NB4 (cell line): ENCODE data around the gene SERTAD4.

ENCODE experiments used
- DNase-seq: peaks from one replicate; pipeline ENCODE4 v3.0.0; 2010; ENCODE audit warnings: low read depth
- H3K4me3 ChIP-seq: one replicate; pipeline ENCODE4 v1.5.1; 2011; ENCODE audit warnings: mild to moderate bottlenecking, low read depth, low read length, moderate library complexity
- MAX ChIP-seq: IDR thresholded peaks from 2 replicates; pipeline ENCODE4 v1.6.1; 2011; ENCODE audit warnings: low read depth, low read length
- MYC ChIP-seq: IDR thresholded peaks from 2 replicates; pipeline ENCODE4 v1.6.1; 2011; ENCODE audit warnings: low read depth, low read length
- POLR2A ChIP-seq: IDR thresholded peaks from 2 replicates; pipeline ENCODE4 v1.6.1; 2011; ENCODE audit warnings: mild to moderate bottlenecking; ENCODE audit not compliant: insufficient read length; ENCODE audit errors: extremely low read depth
- TF ChIP-seq, protein P1 (sequence below): IDR thresholded peaks from one replicate; pipeline ENCODE4 v1.5.1; 2012; ENCODE audit warnings: low read depth, low read length

SERTAD4 gene

GRCh38 chr1:210228158-210228557, 4.4 kb upstream of the SERTAD4 start:
- no peak overlapping the region for H3K4me3 ChIP-seq
- no peak for DNase-seq
- TF ChIP-seq MAX (no peak), MYC (no peak), POLR2A (no peak)
- TF ChIP-seq, protein P1, sequence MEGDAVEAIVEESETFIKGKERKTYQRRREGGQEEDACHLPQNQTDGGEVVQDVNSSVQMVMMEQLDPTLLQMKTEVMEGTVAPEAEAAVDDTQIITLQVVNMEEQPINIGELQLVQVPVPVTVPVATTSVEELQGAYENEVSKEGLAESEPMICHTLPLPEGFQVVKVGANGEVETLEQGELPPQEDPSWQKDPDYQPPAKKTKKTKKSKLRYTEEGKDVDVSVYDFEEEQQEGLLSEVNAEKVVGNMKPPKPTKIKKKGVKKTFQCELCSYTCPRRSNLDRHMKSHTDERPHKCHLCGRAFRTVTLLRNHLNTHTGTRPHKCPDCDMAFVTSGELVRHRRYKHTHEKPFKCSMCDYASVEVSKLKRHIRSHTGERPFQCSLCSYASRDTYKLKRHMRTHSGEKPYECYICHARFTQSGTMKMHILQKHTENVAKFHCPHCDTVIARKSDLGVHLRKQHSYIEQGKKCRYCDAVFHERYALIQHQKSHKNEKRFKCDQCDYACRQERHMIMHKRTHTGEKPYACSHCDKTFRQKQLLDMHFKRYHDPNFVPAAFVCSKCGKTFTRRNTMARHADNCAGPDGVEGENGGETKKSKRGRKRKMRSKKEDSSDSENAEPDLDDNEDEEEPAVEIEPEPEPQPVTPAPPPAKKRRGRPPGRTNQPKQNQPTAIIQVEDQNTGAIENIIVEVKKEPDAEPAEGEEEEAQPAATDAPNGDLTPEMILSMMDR, result no peak

DNA sequence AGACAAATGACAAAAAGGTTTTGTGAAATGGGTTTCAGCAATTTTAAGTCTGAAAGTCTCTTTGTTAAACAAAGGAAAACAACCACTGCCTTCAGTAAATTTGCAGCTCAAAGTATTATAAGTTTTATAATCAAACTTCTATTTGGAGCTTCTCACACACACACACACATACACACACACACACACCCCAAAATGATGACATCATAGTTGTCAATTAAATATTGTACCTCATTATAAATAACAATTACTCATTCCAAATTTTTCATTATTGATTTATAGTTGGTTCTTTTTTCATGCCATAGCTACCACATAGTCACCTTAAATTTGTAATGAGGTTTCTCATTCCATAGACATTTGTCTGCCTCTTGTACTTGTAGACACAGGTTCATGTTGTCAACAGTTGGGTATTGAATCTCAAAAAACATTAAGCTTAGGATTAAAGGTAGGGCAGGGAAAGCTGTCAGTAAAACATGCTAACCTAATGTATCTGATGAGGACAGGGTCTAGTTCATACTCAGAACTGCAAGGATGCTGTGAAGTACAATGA, 2.4 kb upstream of the SERTAD4 start:
- H3K4me3 ChIP-seq, result no peak overlapping the region
- TF ChIP-seq, protein P1, result no peak
- TF ChIP-seq POLR2A (no peak), MAX (no peak), MYC (no peak)
- no peak for DNase-seq

- TF ChIP-seq MAX, result no peak
- no peak for TF ChIP-seq POLR2A
- no peak for TF ChIP-seq MYC
- TF ChIP-seq, protein P1, result no peak
- no peak overlapping the region for H3K4me3 ChIP-seq
- DNase-seq, result no peak
Observed at GRCh38 chr1:210231846-210232510, 618 bp upstream of the SERTAD4 start.

DNA sequence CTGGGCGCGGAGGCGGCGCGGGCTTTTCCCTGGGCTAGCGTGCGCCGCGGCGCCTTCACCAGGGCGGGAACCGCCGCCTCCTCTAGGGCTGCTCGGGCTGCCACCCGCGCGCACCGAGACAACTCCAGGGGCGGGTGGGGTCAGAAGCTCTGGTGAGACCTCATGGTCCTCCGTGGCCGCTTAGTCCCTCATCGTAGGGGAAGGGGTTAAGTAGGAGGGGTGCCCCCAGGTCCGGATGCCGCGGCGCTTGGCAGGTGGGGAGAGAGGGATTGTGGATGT, 559 bp downstream of the SERTAD4 start:
- no peak for DNase-seq
- no peak overlapping the region for H3K4me3 ChIP-seq
- TF ChIP-seq MYC, result no peak
- no peak for TF ChIP-seq MAX
- no peak for TF ChIP-seq POLR2A
- TF ChIP-seq, protein P1, result no peak

DNA sequence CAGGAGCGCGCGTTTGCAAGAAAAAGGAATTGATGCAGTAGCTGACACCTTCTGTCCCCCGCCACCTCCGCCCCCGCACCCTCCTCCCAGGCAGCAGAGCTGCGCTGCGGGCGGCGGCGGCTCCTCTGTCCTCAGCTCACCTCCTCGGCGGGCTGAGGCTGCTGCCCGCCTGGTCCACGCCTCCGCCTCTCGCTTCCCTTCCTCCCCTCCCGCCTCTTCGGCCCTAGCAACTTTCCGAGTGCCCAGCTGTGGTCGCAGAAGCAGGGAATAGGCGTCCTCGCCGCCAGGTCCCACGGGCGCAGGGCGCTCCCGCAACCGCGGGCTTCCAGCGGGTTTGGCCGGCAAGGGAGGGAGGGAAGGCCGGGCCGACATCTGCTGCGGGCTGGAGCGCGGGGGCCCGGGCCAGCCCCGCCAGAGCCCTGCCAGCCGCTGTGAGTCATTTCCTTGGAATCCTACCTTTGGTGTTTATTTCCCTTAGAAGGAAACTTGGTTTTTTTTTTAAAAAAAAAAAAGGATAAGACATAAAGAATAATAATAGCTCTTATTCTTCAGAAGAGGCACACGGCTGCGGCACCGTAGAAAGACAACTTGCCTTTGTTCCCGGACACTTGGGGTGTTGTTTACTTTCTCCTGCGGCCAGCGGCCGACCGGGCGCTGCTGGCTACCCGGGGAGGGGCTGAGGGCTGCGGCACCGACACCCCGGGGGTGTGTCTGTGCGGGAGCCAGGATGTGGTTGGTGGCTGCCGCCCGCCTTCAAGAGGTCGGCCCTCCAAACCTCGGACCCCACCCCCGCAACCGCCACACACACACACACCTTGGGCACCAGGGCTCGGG, 1.1 kb downstream of the SERTAD4 start:
- H3K4me3 ChIP-seq, result no peak overlapping the region
- DNase-seq, result peak; percentile 38
- TF ChIP-seq MYC, result no peak
- TF ChIP-seq POLR2A, result no peak
- TF ChIP-seq, protein P1, result no peak
- TF ChIP-seq MAX, result no peak
